Astrocyte of the cerebellum (primary cell): ENCODE data around the gene LEFTY1.
A peak's percentile ranks its signal among the peaks of the same experiment; 100 is the strongest.

Experiments used
- DNase-seq: peaks from one replicate; pipeline ENCODE4 v3.0.0-alpha.2; 2011; ENCODE audit warnings: low read depth
- H3K4me3 ChIP-seq: 2 replicates; pipeline ENCODE4 v1.5.1; 2011; ENCODE audit warnings: mild to moderate bottlenecking, low read depth, low read length, moderate library complexity
- CTCF ChIP-seq: IDR thresholded peaks from 2 replicates; pipeline ENCODE4 v1.5.1; 2012; ENCODE audit warnings: low read length, low read depth, moderate library complexity, mild to moderate bottlenecking; ENCODE audit errors: missing control alignments
- in situ Hi-C: cut with HindIII; loops from 2 replicates; pipeline ENCODE4 v1.10.0; 2017; ENCODE audit warnings: low sequenced_read_pairs

The LEFTY1 gene

GRCh38 chr1:225866061-225866837, 22.7 kb downstream of the LEFTY1 start:
- DNase-seq = peak; percentile 60
- in situ Hi-C loops = no loop called here
- H3K4me3 ChIP-seq = no peak overlapping the region
- TF ChIP-seq CTCF = no peak

DNA sequence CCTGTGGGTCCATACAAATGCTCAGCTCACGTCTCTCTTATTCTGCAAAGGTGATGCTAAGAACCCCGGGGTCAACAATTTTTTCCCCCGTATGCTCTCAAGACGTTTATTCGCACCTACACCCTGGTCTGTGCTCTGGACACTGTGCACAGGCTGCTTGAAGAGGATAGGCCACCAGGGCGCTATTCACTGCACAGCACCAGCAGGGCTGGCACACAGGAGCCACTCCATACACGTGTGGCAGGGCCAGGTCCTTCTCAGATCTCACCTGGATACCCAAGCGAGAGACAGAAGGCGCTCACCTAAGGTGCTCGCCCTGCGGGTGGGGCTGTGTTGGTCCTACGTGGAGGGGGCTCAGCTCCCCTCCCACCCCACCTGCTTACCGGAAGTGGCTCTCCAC, 23.4 kb downstream of the LEFTY1 start:
- no peak overlapping the region for H3K4me3 ChIP-seq
- DNase-seq = no peak
- no peak for TF ChIP-seq CTCF
- in situ Hi-C loops = no loop called here

- H3K4me3 ChIP-seq = no peak overlapping the region
- no peak for TF ChIP-seq CTCF
- no peak for DNase-seq
- in situ Hi-C loops = no loop called here
Observed at GRCh38 chr1:225863167-225863566, 25.8 kb downstream of the LEFTY1 start.

- DNase-seq = no peak
- in situ Hi-C loops = no loop called here
- no peak overlapping the region for H3K4me3 ChIP-seq
- no peak for TF ChIP-seq CTCF
Observed at GRCh38 chr1:225862581-225862950, 26.4 kb downstream of the LEFTY1 start.

GRCh38 chr1:225861834-225862580, 26.9 kb downstream of the LEFTY1 start:
- no peak for DNase-seq
- in situ Hi-C loops = no loop called here
- no peak for TF ChIP-seq CTCF
- H3K4me3 ChIP-seq = no peak overlapping the region

DNA sequence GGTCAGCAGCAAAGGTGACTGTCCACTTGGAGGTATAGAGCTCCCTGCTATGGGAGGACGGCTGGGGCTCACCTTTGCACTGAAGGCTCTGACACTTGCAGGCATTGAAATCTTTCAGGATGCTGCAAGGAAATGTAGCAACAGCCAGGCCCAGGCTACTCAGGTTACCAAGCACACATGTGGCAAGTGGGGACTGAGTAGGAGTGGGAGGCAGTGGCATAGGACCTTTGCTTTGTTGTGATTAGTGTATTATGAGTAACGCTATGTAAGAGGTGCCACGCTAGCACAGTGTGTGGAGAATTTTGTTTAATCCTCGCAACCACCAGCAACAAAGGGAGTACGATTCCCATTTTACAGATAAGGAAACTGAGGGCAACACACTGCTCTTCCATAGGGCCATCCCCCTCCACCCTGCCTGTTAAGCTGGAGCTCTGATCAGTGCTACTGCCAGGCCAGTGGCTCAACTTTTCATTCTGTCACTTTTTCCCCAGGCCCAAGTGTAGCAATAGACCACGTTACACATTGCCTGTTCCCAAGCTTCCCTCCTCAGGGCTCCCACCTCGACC, 28.0 kb downstream of the LEFTY1 start:
- no peak for DNase-seq
- in situ Hi-C loops = no loop called here
- H3K4me3 ChIP-seq = no peak overlapping the region
- TF ChIP-seq CTCF = no peak
